Fibroblast of villous mesenchyme (primary cell): ENCODE results near the gene TMEM101. TPM values are rescaled to one million over a fixed set of nuclear protein-coding genes. Genes with fewer than 3 reads are reported as not detected.

Experiments
- DNase-seq: peaks from one replicate; pipeline ENCODE4 v3.0.0-alpha.2; 2010; ENCODE audit warnings: low read depth
- H3K4me3 ChIP-seq: 2 replicates; pipeline ENCODE4 v1.5.1; 2011; ENCODE audit warnings: low read depth, mild to moderate bottlenecking, low read length
- total RNA-seq: library from RNA; depleted of rRNA; stranded (reverse); fragments of >200 nt; gene quantifications from 2 replicates; pipeline ENCODE4 v1.2.3, GENCODE V29; 2012
- TF ChIP-seq, protein P1 (sequence below): IDR thresholded peaks from 2 replicates; pipeline ENCODE4 v1.5.1; 2012; ENCODE audit warnings: low read depth, mild to moderate bottlenecking, low read length; ENCODE audit not compliant: insufficient read depth

The TMEM101 gene
- total RNA-seq, 1 donor = 40.2 TPM

- no peak for DNase-seq
- TF ChIP-seq, protein P1, sequence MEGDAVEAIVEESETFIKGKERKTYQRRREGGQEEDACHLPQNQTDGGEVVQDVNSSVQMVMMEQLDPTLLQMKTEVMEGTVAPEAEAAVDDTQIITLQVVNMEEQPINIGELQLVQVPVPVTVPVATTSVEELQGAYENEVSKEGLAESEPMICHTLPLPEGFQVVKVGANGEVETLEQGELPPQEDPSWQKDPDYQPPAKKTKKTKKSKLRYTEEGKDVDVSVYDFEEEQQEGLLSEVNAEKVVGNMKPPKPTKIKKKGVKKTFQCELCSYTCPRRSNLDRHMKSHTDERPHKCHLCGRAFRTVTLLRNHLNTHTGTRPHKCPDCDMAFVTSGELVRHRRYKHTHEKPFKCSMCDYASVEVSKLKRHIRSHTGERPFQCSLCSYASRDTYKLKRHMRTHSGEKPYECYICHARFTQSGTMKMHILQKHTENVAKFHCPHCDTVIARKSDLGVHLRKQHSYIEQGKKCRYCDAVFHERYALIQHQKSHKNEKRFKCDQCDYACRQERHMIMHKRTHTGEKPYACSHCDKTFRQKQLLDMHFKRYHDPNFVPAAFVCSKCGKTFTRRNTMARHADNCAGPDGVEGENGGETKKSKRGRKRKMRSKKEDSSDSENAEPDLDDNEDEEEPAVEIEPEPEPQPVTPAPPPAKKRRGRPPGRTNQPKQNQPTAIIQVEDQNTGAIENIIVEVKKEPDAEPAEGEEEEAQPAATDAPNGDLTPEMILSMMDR = no peak
- H3K4me3 ChIP-seq = no peak overlapping the region
These were observed 27.4 kb downstream of the TMEM101 start for GRCh38 chr17:43987131-43988021.

- H3K4me3 ChIP-seq = no peak overlapping the region
- TF ChIP-seq, protein P1 = no peak
- DNase-seq = no peak
These were observed 28.4 kb downstream of the TMEM101 start for GRCh38 chr17:43986225-43986981.

DNA sequence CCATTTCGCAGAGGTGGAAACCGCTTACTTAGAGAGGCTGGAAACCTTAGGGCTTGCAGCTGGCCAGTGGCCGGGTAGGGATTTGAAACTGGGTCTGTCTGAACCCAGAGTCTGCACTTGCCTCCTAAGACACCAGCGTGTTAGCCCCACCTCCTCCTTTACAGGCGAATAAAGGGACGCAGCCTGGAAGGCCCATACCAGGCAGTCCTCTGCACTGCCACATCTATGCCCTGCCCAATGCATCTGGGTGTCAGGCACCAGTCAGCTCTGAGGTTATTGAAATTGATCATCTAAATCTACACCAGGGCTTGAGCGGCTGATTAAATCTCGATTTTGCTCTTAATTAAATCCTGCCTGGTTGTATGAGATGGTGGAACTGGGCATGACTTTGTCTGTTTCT is 30.2 kb downstream of the TMEM101 start:
- TF ChIP-seq, protein P1 = no peak
- H3K4me3 ChIP-seq = no peak overlapping the region

DNA sequence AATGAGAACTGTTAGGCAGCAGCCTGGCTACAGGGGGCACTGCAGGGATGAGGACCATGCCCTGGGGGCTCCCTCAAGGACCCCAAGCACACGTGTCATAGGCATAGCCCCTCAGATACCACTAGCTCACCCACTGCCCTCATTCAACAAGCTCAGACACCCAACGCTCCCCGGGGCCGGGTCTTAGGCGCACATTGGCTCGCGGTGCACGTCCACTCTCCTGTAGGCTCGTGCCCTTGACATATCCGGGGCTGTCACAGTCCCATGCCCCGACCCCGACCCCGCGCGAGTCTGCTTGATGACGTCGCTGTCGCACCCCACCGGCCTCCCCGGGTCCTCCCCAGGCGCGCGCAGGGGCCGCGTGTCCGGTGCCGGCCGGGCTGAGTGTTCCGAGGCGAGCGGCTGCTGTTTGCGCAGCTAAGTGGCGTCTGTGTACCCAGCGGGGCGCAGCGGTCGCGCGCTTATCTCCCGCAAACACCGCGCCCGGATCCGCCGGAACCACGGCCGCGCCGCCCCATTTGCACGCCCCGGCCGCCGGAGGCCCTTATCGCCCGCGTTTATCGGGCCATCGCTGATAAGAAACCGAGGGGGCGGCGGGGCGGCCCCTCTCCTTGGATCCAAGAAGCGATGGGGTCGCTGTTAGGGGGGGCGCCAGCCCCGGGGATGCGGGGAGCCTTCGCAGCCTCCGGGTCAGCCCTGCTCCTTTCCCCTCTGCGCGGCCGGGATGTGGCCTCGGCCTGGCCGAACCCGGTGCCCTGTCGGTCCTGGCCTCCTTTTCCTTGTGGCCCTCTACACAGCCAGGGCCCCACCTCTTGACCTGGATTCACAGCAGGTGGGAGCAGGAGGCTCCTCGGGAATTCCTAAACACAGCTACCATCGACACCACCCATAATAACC is 31.0 kb downstream of the TMEM101 start:
- H3K4me3 ChIP-seq = peak overlapping the region; percentile 48
- TF ChIP-seq, protein P1 = peak; percentile 11
- DNase-seq = no peak

More for the DNA sequence above, 30.2 kb downstream of the TMEM101 start:
- DNase-seq = no peak

DNA sequence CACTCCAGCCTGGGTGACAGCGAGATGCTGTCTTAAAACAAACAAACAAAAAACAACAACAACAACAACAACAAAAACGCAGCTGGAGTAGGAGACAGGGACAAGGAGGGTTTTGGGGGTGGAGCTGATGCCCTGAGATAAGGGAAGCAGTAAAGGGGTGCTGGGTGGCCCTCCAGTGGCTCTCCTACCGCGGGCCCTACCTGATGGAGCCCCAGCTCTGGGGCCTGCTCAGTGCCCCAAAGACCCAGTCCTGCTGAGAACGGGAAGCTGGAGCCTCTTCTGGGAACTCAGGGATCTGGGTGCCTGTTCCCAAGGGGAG is 31.6 kb downstream of the TMEM101 start:
- TF ChIP-seq, protein P1 = no peak
- H3K4me3 ChIP-seq = no peak overlapping the region
- DNase-seq = no peak

DNA sequence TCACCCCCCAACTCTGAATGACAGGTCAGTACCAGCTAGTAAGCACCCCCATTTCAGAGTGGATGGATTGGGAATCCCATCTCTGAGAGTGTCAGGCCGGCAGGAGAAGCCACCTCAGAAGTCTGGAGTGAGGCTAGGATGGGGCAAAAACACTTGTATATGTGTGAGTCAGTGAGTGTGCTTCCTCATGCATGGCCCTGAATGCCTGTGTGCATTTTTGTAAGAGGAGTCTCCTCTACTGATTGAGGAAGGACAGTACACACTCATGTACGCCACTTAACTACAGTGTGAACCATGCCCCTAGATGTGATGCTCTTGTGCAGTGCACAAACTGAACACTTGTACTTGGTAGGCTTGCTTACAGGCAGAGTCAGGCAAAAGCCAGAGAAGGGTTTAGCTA is 32.6 kb downstream of the TMEM101 start:
- no peak for DNase-seq
- TF ChIP-seq, protein P1 = no peak
- H3K4me3 ChIP-seq = no peak overlapping the region
